Measurements from ENCODE around the gene MYBBP1A. TPM values are rescaled to one million over a fixed set of nuclear protein-coding genes. Genes with fewer than 3 reads are reported as not detected.

The MYBBP1A gene
- total RNA-seq, 6 experiments from 2014 or later: 16.3 to 32.0 (median 23.7) TPM

GRCh38 chr17:4549781-4550533 lies 5.2 kb downstream of the MYBBP1A start:
- WGBS (ENCODE audit: insufficient coverage, low coverage, low lambda C conversion rate, missing lambda C conversion rate): 96% methylated on average over 3 of the region's 25 CpGs
- intact Hi-C loops (cut with DNase I): loop anchor here in 1 of 2 donors (10.0 kb wide), 1 partner anchor 125 kb away; no protein-coding TSS in a partner anchor
- DNase-seq: no peak

GRCh38 chr17:4548721-4549531 lies 6.3 kb downstream of the MYBBP1A start:
- Histone ChIP-seq H3K9me3 (no peaks in the 10 kb centered on the region), H3K36me3 (peaks cover 0 to 67% (median 20%) of the 10 kb centered on the region in 4 donors), H3K4me3 (no peak overlapping the region), H3K27me3 (no peaks in the 10 kb centered on the region), H3K27ac (no peak overlapping the region), H3K4me1 (peaks cover 0 to 2% (median under 1%) of the 10 kb centered on the region in 4 donors)
- ATAC-seq (no peak), DNase-seq (peak in 1 of 3 donors; percentile 38)
- TF ChIP-seq POLR2A (IDR thresholded peaks at IDR 0.05): no peak
- intact Hi-C loops (cut with DNase I): loop anchor here in 1 of 2 donors (10.0 kb wide), 1 partner anchor 124 kb away; no protein-coding TSS in a partner anchor
- whole genome bisulfite sequencing (ENCODE audit: insufficient coverage, low coverage, low lambda C conversion rate, missing lambda C conversion rate): no CpG with 5 or more reads among the region's 24 CpGs

More at GRCh38 chr17:4549781-4550533, 5.2 kb downstream of the MYBBP1A start:
- peaks cover 0 to 58% (median 20%) of the 10 kb centered on the region in 4 donors for H3K36me3 ChIP-seq
- H3K27me3 ChIP-seq: no peaks in the 10 kb centered on the region
- no peak overlapping the region for H3K4me3 ChIP-seq
- no peak for TF ChIP-seq POLR2A (IDR thresholded peaks at IDR 0.05)
- no peak for ATAC-seq
- H3K9me3 ChIP-seq: no peaks in the 10 kb centered on the region
- no peak overlapping the region for H3K27ac ChIP-seq
- H3K4me1 ChIP-seq: peaks cover 0 to 9% (median 4%) of the 10 kb centered on the region in 4 donors

GRCh38 chr17:4548061-4548461 lies 7.1 kb downstream of the MYBBP1A start:
- peaks cover 0 to 61% (median 20%) of the 10 kb centered on the region in 4 donors for H3K36me3 ChIP-seq
- no peak overlapping the region for H3K27ac ChIP-seq
- WGBS (ENCODE audit: insufficient coverage, low coverage, low lambda C conversion rate, missing lambda C conversion rate): no CpG with 5 or more reads among the region's 18 CpGs
- no peak overlapping the region for H3K4me3 ChIP-seq
- H3K9me3 ChIP-seq: no peaks in the 10 kb centered on the region
- intact Hi-C loops (cut with DNase I): loop anchor here in 1 of 2 donors (10.0 kb wide), 1 partner anchor 123 kb away; no protein-coding TSS in a partner anchor
- TF ChIP-seq CTCF (IDR thresholded peaks at IDR 0.05): no peak
- no peak for TF ChIP-seq POLR2A (IDR thresholded peaks at IDR 0.05)
- ATAC-seq (no peak), DNase-seq (peak in 1 of 3 donors; percentile 45)
- H3K4me1 ChIP-seq: no peaks in the 10 kb centered on the region
- H3K27me3 ChIP-seq: no peaks in the 10 kb centered on the region

GRCh38 chr17:4547118-4547906 lies 7.9 kb downstream of the MYBBP1A start:
- no peak for DNase-seq
- H3K4me3 ChIP-seq: no peak overlapping the region
- WGBS (ENCODE audit: insufficient coverage, low coverage, low lambda C conversion rate, missing lambda C conversion rate): 81% methylated on average over 7 of the region's 17 CpGs
- no peak for ATAC-seq
- intact Hi-C loops (cut with DNase I): loop anchor here in 1 of 2 donors (10.0 kb wide), 1 partner anchor 123 kb away; no protein-coding TSS in a partner anchor
- H3K27me3 ChIP-seq: no peaks in the 10 kb centered on the region
- no peak overlapping the region for H3K27ac ChIP-seq
- H3K36me3 ChIP-seq: peaks cover 0 to 61% (median 19%) of the 10 kb centered on the region in 4 donors
- no peak for TF ChIP-seq CTCF (IDR thresholded peaks at IDR 0.05)
- TF ChIP-seq POLR2A (IDR thresholded peaks at IDR 0.05): no peak
- H3K9me3 ChIP-seq: no peaks in the 10 kb centered on the region
- H3K4me1 ChIP-seq: no peaks in the 10 kb centered on the region
